Gastrocnemius medialis (tissue), 4 donors: Measurements from ENCODE around the gene PRKD1. TPM values are rescaled to one million over a fixed set of nuclear protein-coding genes. Genes with fewer than 3 reads are reported as not detected.

Experiments
- ATAC-seq, 2 donors: fragments of 150-250 bp; one replicate each; pipeline ENCODE4 v1.9.1; 2016
- DNase-seq, 2 donors: peaks; one replicate each; pipeline ENCODE4 v3.0.0-alpha.2; 2019
- H3K27ac ChIP-seq, 4 donors: fragments of 200-600 bp; sonication (generic); 1 replicate in 1 of 4; 2 replicates in 3 of 4; pipeline ENCODE4 v1.5.1; 2016 to 2018; ENCODE audit warnings: mild to moderate bottlenecking in 2 of 4, moderate library complexity in 1 of 4
- H3K27me3 ChIP-seq, 3 donors: fragments of 200-600 bp; sonication (generic) in 2 of 3; 1 replicate in 1 of 3; 2 replicates in 2 of 3; pipeline versions ENCODE4 v1.5.1 to v1.6.0; 2016 to 2019; ENCODE audit warnings: mild to moderate bottlenecking in 1 of 3, moderate library complexity in 1 of 3
- H3K36me3 ChIP-seq, 2 donors: fragments of 200-600 bp; sonication (generic) in 1 of 2; one replicate each; pipeline ENCODE4 v1.5.1; 2017 to 2018
- H3K4me1 ChIP-seq, 2 donors: fragments of 200-600 bp; sonication (generic) in 1 of 2; one replicate each; pipeline ENCODE4 v1.5.1; 2016 to 2017; ENCODE audit warnings: mild to moderate bottlenecking in 2 of 2
- H3K4me3 ChIP-seq, 4 donors: fragments of 200-600 bp; sonication (generic) in 3 of 4; 1 replicate in 1 of 4; 2 replicates in 3 of 4; pipeline ENCODE4 v1.5.1; 2016 to 2019; ENCODE audit warnings: mild to moderate bottlenecking in 2 of 4
- H3K9me3 ChIP-seq, 3 donors: fragments of 200-600 bp; sonication (generic) in 2 of 3; 1 replicate in 1 of 3; 2 replicates in 2 of 3; pipeline ENCODE4 v1.5.1; 2016 to 2019
- POLR2A ChIP-seq, 2 donors: fragments of 450-650 bp; IDR thresholded peaks; one replicate each; pipeline ENCODE4 v1.6.1; 2017; ENCODE audit warnings: antibody characterized with exemption in 2 of 2, mild to moderate bottlenecking in 2 of 2, moderate library complexity in 2 of 2
- in situ Hi-C, 4 donors: fragments of 200-750 bp; cut with MboI; loops; one replicate each; pipeline versions ENCODE4 v1.15.0 to v1.8.0; 2017; ENCODE audit warnings: low sequenced_read_pairs in 4 of 4
- intact Hi-C: fragments of 100-400 bp; cut with DNase I; formaldehyde crosslinking; loops from one replicate; pipeline ENCODE4 v1.15.1; 2023; ENCODE audit warnings: low total_unique reads
- total RNA-seq, 4 donors: library from RNA; depleted of rRNA; stranded (reverse); fragments of >200 nt; gene quantifications; one replicate each; pipeline versions ENCODE4 v1.1.0 to v1.2.3, GENCODE V29; 2016
- TF ChIP-seq, protein P1 (sequence below), 5 experiments: fragments of 450-650 bp in 3 of 5; fragments of 200-600 bp in 2 of 5; sonication (generic) in 2 of 5; IDR thresholded peaks in 4 of 5; conservative IDR thresholded peaks in 1 of 5; 1 replicate in 4 of 5; 2 replicates in 1 of 5; pipeline ENCODE4 v1.5.1; 2016 to 2019; ENCODE audit warnings: antibody characterized with exemption in 5 of 5, mild to moderate bottlenecking in 3 of 5, moderate library complexity in 3 of 5

Gene PRKD1
- total RNA-seq, 4 donors from 2014 or later: 1.5 to 4.1 (median 1.7) TPM

DNA sequence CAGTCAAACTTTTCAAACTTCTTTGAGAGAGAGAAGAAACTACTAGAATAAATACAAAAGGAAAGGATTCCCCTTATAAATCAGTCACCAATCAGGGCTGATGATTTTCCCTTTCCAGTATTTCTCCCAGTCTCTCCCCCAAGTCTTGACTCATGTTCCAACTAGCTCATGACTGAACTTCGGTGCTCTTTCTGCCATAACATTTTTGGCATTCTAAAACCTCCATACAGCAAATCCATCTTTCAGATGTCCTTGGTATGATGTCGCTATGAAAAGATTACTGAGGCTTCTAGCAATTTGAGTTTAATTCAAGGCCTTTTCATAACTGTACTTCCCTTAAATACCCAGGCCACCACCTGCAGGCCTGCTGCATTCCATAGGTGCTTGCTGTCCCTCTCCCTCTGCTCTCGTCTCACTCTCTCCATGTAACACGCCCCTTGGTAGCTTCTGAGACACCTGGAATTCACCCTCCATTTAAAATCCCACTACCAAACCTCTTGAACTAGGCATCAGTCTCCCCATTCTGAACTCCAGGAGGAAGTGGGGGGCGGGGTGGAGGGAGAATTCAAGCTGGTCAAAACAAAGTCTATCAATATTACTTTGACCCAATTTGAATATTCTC lies 2.4 kb downstream of the PRKD1 start:
- Histone ChIP-seq H3K36me3 (no peaks in the 10 kb centered on the region), H3K27me3 (no peaks in the 10 kb centered on the region), H3K4me3 (no peak overlapping the region), H3K4me1 (peaks cover 8 to 15% of the 10 kb centered on the region in 2 donors), H3K9me3 (no peaks in the 10 kb centered on the region), H3K27ac (no peak overlapping the region)
- no peak for TF ChIP-seq POLR2A (IDR thresholded peaks at IDR 0.05)
- TF ChIP-seq, protein P1, sequence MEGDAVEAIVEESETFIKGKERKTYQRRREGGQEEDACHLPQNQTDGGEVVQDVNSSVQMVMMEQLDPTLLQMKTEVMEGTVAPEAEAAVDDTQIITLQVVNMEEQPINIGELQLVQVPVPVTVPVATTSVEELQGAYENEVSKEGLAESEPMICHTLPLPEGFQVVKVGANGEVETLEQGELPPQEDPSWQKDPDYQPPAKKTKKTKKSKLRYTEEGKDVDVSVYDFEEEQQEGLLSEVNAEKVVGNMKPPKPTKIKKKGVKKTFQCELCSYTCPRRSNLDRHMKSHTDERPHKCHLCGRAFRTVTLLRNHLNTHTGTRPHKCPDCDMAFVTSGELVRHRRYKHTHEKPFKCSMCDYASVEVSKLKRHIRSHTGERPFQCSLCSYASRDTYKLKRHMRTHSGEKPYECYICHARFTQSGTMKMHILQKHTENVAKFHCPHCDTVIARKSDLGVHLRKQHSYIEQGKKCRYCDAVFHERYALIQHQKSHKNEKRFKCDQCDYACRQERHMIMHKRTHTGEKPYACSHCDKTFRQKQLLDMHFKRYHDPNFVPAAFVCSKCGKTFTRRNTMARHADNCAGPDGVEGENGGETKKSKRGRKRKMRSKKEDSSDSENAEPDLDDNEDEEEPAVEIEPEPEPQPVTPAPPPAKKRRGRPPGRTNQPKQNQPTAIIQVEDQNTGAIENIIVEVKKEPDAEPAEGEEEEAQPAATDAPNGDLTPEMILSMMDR (IDR thresholded peaks at IDR 0.05 in 4 of 5, conservative IDR thresholded peaks at IDR 0.05 in 1 of 5): no peak
- DNase-seq (no peak), ATAC-seq (no peak)
- in situ Hi-C loops (no loop called here), intact Hi-C loops (loop anchor here (5.0 to 10.0 kb wide), 3 partner anchors 118 to 300 kb away; no protein-coding TSS in a partner anchor)

DNA sequence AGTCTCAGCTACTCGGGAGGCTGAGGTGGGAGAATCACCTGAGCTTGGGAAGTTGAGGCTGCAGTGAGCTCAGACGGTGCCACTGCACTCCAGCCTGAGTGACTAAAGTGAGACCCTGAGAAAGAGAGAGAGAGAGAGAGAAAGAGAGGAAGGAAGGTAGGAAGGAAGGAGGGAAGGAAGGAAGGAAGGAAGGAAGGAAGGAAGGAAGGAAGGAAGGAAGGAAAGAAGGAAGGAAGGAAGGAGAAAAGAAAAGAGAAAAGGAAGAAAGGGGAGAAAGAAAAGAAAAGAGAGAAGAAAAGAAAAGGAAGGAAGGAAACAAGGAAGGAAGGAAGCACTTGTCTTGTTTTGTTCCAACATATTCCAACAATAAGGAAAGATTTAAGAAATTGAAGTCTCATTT lies 7.8 kb downstream of the PRKD1 start:
- Histone ChIP-seq H3K4me1 (no peaks in the 10 kb centered on the region), H3K9me3 (no peaks in the 10 kb centered on the region), H3K27me3 (no peaks in the 10 kb centered on the region), H3K36me3 (no peaks in the 10 kb centered on the region), H3K27ac (no peak overlapping the region), H3K4me3 (no peak overlapping the region)
- no peak for TF ChIP-seq POLR2A (IDR thresholded peaks at IDR 0.05)
- TF ChIP-seq, protein P1 (IDR thresholded peaks at IDR 0.05 in 4 of 5, conservative IDR thresholded peaks at IDR 0.05 in 1 of 5): no peak
- intact Hi-C loops (loop anchor here (10.0 kb wide), 1 partner anchor 305 kb away; no protein-coding TSS in a partner anchor), in situ Hi-C loops (no loop called here)
- ATAC-seq (no peak), DNase-seq (no peak)

DNA sequence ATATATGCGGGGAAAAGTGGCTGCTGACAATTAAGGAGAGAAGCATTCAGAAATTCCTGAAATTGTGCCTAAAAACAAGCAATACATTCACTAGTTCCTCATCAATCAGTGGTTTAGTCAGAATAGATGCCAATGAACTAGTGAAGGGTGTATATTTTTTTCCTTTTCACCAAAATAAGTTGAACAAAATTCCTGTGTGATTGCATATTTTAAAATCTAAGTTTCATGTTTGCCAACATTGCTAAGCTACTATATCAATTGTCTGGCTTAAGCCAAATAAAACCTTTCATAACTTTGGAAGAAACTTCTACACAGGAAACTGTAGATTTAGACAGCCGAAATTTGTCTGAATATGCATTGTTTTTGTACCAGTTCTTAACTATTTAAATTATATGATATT lies 8.7 kb downstream of the PRKD1 start:
- intact Hi-C loops: no loop called here
- in situ Hi-C loops: no loop called here

DNA sequence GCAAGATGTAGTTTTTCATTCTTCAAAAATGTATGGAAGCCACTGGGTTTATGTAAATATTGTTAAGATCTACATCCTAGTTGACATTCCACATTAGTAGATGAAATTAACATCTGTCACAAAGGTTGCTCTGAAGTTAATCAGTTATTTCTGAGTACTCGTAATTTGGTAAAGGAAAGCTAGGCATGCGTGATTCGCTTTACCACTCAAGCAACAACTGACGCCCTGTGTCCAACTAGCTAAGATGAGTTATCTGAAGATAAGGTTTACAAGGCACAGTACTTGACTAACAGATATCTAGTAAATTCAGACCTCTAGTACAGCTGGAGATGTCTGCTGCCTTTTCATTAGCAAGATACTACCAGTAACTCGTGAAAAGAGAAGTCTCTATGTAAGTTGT lies 14.1 kb downstream of the PRKD1 start:
- no peak overlapping the region for H3K27ac ChIP-seq
- TF ChIP-seq, protein P1 (IDR thresholded peaks at IDR 0.05 in 4 of 5, conservative IDR thresholded peaks at IDR 0.05 in 1 of 5): no peak
- TF ChIP-seq POLR2A (IDR thresholded peaks at IDR 0.05): no peak
- DNase-seq (no peak), ATAC-seq (no peak)
- no peaks in the 10 kb centered on the region for H3K4me1 ChIP-seq
- no peak overlapping the region for H3K4me3 ChIP-seq
- H3K36me3 ChIP-seq: no peaks in the 10 kb centered on the region
- in situ Hi-C loops (no loop called here), intact Hi-C loops (no loop called here)
- no peaks in the 10 kb centered on the region for H3K9me3 ChIP-seq
- H3K27me3 ChIP-seq: no peaks in the 10 kb centered on the region

More for the DNA sequence above, 8.7 kb downstream of the PRKD1 start:
- no peaks in the 10 kb centered on the region for H3K27me3 ChIP-seq
- TF ChIP-seq, protein P1 (IDR thresholded peaks at IDR 0.05 in 4 of 5, conservative IDR thresholded peaks at IDR 0.05 in 1 of 5): no peak
- TF ChIP-seq POLR2A (IDR thresholded peaks at IDR 0.05): no peak
- no peak for ATAC-seq
- H3K27ac ChIP-seq: no peak overlapping the region
- H3K9me3 ChIP-seq: no peaks in the 10 kb centered on the region
- no peaks in the 10 kb centered on the region for H3K4me1 ChIP-seq
- no peak for DNase-seq
- no peak overlapping the region for H3K4me3 ChIP-seq
- H3K36me3 ChIP-seq: no peaks in the 10 kb centered on the region

DNA sequence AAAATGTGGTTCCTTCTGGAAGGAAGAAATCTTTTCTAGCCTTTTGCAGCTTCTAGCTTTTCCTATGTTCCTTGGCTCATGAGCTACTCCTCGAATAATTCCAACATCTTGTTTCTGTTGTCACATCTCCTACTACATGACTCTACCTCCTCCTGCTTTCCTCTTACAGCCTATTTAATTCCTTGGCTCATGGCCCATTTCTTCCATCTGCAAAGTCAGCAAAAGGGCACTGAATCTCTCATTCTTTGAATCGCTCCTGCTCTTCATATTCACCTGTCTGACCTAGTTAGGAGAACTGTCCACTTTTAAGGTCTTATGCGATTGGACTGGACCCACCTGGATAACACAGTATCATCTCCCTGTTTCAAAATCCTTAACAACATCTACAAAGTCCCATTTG lies 15.8 kb downstream of the PRKD1 start:
- TF ChIP-seq, protein P1 (IDR thresholded peaks at IDR 0.05 in 4 of 5, conservative IDR thresholded peaks at IDR 0.05 in 1 of 5): no peak
- TF ChIP-seq POLR2A (IDR thresholded peaks at IDR 0.05): no peak
- no peak overlapping the region for H3K27ac ChIP-seq
- H3K27me3 ChIP-seq: no peaks in the 10 kb centered on the region
- no peaks in the 10 kb centered on the region for H3K9me3 ChIP-seq
- H3K36me3 ChIP-seq: no peaks in the 10 kb centered on the region
- DNase-seq (no peak), ATAC-seq (no peak)
- in situ Hi-C loops (no loop called here), intact Hi-C loops (no loop called here)
- H3K4me1 ChIP-seq: no peaks in the 10 kb centered on the region
- no peak overlapping the region for H3K4me3 ChIP-seq
